ENCODE data around the gene BTBD6. TPM values are rescaled to one million over a fixed set of nuclear protein-coding genes. Genes with fewer than 3 reads are reported as not detected.
"Not testable (repeated sequence)": the region's sequence is repeated elsewhere in the genome, so short reads cannot be mapped to it uniquely, and the experiment has no call there.

Gene BTBD6
- polyA plus RNA-seq, 4 donors, result 33.2 to 39.3 (median 35.7) TPM

GRCh38 chr14:105261781-105262180, 13.4 kb downstream of the BTBD6 start:
- DNase-seq (ENCODE audit: low read depth in 4 of 4, low spot score in 3 of 4), result no peak

GRCh38 chr14:105267820-105268548, 19.7 kb downstream of the BTBD6 start:
- no peak for DNase-seq (ENCODE audit: low read depth in 4 of 4, low spot score in 3 of 4)

- no peak for DNase-seq (ENCODE audit: low read depth in 4 of 4, low spot score in 3 of 4)
Measured at GRCh38 chr14:105268736-105269354, 20.5 kb downstream of the BTBD6 start.

- DNase-seq (ENCODE audit: low read depth in 4 of 4, low spot score in 3 of 4), result no peak
Measured at GRCh38 chr14:105269405-105269804, 21.1 kb downstream of the BTBD6 start.

- DNase-seq (ENCODE audit: low read depth in 4 of 4, low spot score in 3 of 4), result no peak
Measured at GRCh38 chr14:105271224-105271890, 23.0 kb downstream of the BTBD6 start.

GRCh38 chr14:105272623-105273022, 24.3 kb downstream of the BTBD6 start:
- no peak for DNase-seq (ENCODE audit: low read depth in 4 of 4, low spot score in 3 of 4)

GRCh38 chr14:105273062-105273461, 24.7 kb downstream of the BTBD6 start:
- no peak for DNase-seq (ENCODE audit: low read depth in 4 of 4, low spot score in 3 of 4)

GRCh38 chr14:105274637-105275036, 26.3 kb downstream of the BTBD6 start:
- no peak for DNase-seq (ENCODE audit: low read depth in 4 of 4, low spot score in 3 of 4)

- no peak for DNase-seq (ENCODE audit: low read depth in 4 of 4, low spot score in 3 of 4)
Measured at GRCh38 chr14:105275267-105275946, 27.1 kb downstream of the BTBD6 start.

GRCh38 chr14:105277448-105277847, 29.1 kb downstream of the BTBD6 start:
- DNase-seq (ENCODE audit: low read depth in 4 of 4, low spot score in 3 of 4), result not testable (repeated sequence)

- DNase-seq (ENCODE audit: low read depth in 4 of 4, low spot score in 3 of 4), result no peak
Measured at GRCh38 chr14:105279642-105280361, 31.5 kb downstream of the BTBD6 start.

- no peak for DNase-seq (ENCODE audit: low read depth in 4 of 4, low spot score in 3 of 4)
Measured at GRCh38 chr14:105280525-105280924, 32.2 kb downstream of the BTBD6 start.

- DNase-seq (ENCODE audit: low read depth in 4 of 4, low spot score in 3 of 4), result peak in 1 of 4 donors; percentile 48
Measured at GRCh38 chr14:105281371-105282097, 33.2 kb downstream of the BTBD6 start.

GRCh38 chr14:105282098-105282725, 33.9 kb downstream of the BTBD6 start:
- no peak for DNase-seq (ENCODE audit: low read depth in 4 of 4, low spot score in 3 of 4)

GRCh38 chr14:105283028-105283427, 34.7 kb downstream of the BTBD6 start:
- no peak for DNase-seq (ENCODE audit: low read depth in 4 of 4, low spot score in 3 of 4)

- DNase-seq (ENCODE audit: low read depth in 4 of 4, low spot score in 3 of 4), result no peak
Measured at GRCh38 chr14:105283899-105284298, 35.6 kb downstream of the BTBD6 start.

GRCh38 chr14:105285174-105285573, 36.8 kb downstream of the BTBD6 start:
- no peak for DNase-seq (ENCODE audit: low read depth in 4 of 4, low spot score in 3 of 4)

- DNase-seq (ENCODE audit: low read depth in 4 of 4, low spot score in 3 of 4), result no peak
Measured at GRCh38 chr14:105286759-105287144, 38.4 kb downstream of the BTBD6 start.

Data from left renal pelvis (tissue), 4 donors.